Measurements from ENCODE around the gene ALG3.

The ALG3 gene

DNA sequence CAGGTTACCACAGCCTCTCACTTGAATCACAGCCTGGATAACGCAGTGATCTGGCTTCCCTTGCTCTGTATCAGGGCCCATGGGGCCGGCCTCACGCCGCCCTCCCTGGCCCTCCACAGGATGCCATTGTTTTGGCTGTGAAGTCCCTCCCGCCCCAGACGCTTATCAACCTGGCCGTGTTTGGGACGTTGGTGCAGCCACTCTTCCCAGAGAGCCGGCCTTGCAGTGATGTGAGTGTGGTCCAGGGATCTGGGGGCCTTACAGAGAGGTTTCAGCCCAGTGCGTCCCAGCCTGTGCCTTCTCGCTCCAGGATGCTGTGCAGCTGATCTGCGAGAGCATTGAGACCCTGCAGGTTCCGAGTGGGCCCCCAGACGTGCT is 12.7 kb downstream of the ALG3 start:
- no peak overlapping the region for H3K4me3 ChIP-seq (ENCODE audit: severe bottlenecking)
- TF ChIP-seq, protein P1, sequence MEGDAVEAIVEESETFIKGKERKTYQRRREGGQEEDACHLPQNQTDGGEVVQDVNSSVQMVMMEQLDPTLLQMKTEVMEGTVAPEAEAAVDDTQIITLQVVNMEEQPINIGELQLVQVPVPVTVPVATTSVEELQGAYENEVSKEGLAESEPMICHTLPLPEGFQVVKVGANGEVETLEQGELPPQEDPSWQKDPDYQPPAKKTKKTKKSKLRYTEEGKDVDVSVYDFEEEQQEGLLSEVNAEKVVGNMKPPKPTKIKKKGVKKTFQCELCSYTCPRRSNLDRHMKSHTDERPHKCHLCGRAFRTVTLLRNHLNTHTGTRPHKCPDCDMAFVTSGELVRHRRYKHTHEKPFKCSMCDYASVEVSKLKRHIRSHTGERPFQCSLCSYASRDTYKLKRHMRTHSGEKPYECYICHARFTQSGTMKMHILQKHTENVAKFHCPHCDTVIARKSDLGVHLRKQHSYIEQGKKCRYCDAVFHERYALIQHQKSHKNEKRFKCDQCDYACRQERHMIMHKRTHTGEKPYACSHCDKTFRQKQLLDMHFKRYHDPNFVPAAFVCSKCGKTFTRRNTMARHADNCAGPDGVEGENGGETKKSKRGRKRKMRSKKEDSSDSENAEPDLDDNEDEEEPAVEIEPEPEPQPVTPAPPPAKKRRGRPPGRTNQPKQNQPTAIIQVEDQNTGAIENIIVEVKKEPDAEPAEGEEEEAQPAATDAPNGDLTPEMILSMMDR (IDR thresholded peaks at IDR 0.05; ENCODE audit: poor library complexity, severe bottlenecking), result no peak
- H3K9me3 ChIP-seq (ENCODE audit: severe bottlenecking), result no peaks in the 10 kb centered on the region
- DNase-seq (ENCODE audit: low spot score) (no peak), ATAC-seq (ENCODE audit: low read depth) (no peak)
- H3K27me3 ChIP-seq (ENCODE audit: insufficient read depth, poor library complexity, severe bottlenecking), result peaks cover 12% of the 10 kb centered on the region
- H3K27ac ChIP-seq (ENCODE audit: poor library complexity, severe bottlenecking), result no peak overlapping the region
- peaks cover 3% of the 10 kb centered on the region for H3K4me1 ChIP-seq (ENCODE audit: insufficient read depth, poor library complexity, severe bottlenecking)
- no peaks in the 10 kb centered on the region for H3K36me3 ChIP-seq (ENCODE audit: low read depth)

GRCh38 chr3:184235381-184236032 is 13.3 kb downstream of the ALG3 start:
- H3K36me3 ChIP-seq (ENCODE audit: low read depth), result no peaks in the 10 kb centered on the region
- TF ChIP-seq, protein P1 (IDR thresholded peaks at IDR 0.05; ENCODE audit: poor library complexity, severe bottlenecking), result no peak
- peaks cover 14% of the 10 kb centered on the region for H3K27me3 ChIP-seq (ENCODE audit: insufficient read depth, poor library complexity, severe bottlenecking)
- H3K27ac ChIP-seq (ENCODE audit: poor library complexity, severe bottlenecking), result no peak overlapping the region
- DNase-seq (ENCODE audit: low spot score) (no peak), ATAC-seq (ENCODE audit: low read depth) (no peak)
- no peaks in the 10 kb centered on the region for H3K9me3 ChIP-seq (ENCODE audit: severe bottlenecking)
- H3K4me3 ChIP-seq (ENCODE audit: severe bottlenecking), result no peak overlapping the region
- H3K4me1 ChIP-seq (ENCODE audit: insufficient read depth, poor library complexity, severe bottlenecking), result peaks cover 3% of the 10 kb centered on the region

DNA sequence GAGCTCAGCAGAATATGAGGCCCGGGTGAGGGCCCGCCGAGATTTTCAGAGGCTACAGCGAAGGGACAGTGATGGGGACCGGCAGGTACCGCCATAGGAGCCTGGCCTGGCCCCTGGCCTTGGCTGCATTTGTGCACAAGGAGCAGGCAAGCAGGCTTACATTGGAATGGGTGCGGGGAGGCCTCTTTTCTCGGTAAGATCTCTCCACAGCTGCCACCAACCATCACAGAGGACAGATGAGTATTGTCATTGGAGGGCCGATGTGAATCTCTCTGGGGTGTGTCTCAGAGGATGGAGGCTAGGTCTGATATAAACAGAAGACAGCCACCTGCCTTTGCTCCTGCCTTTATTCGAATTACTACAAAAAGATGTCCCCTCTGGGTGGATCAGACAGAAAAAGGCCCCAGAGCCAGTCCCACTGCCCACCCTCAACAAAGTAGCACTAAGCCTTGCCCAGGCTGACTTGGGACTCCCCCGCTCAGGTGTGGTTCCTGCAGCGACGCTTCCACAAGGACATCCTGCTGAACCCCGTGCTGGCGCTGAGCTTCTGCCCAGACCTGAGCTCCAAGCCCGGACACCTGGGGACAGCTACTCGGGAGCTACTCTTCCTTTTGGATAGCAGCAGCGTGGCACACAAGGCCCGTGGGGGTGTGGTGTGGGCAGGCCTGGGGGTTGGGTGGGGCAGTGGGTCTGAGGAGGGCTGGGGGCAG is 13.9 kb downstream of the ALG3 start:
- ATAC-seq (ENCODE audit: low read depth) (no peak), DNase-seq (ENCODE audit: low spot score) (peak; percentile 52)
- Histone ChIP-seq H3K36me3 (ENCODE audit: low read depth) (no peaks in the 10 kb centered on the region), H3K9me3 (ENCODE audit: severe bottlenecking) (no peaks in the 10 kb centered on the region), H3K27ac (ENCODE audit: poor library complexity, severe bottlenecking) (no peak overlapping the region), H3K4me3 (ENCODE audit: severe bottlenecking) (no peak overlapping the region), H3K27me3 (ENCODE audit: insufficient read depth, poor library complexity, severe bottlenecking) (peaks cover 21% of the 10 kb centered on the region), H3K4me1 (ENCODE audit: insufficient read depth, poor library complexity, severe bottlenecking) (peaks cover 3% of the 10 kb centered on the region)
- TF ChIP-seq, protein P1 (IDR thresholded peaks at IDR 0.05; ENCODE audit: poor library complexity, severe bottlenecking), result no peak

DNA sequence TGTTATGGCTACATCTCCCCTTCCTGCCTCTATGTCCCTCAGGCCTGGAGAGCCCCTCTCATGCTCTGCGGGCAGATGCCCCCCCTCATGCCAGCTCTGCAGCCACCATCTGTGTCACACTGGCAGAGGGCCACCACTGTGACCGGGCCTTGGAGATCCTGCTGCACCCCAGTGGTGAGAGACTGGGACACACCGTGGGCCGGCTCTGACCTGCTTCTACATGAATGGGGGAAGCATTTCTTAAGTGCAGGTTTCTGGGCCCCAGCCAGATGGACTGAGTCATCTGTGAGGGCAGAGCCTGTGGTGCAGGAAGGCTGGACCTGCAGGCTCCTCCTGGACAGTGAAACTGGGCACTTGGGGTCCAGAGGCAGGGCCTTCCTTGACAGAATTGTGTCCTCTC is 14.5 kb downstream of the ALG3 start:
- Histone ChIP-seq H3K4me3 (ENCODE audit: severe bottlenecking) (no peak overlapping the region), H3K36me3 (ENCODE audit: low read depth) (no peaks in the 10 kb centered on the region), H3K27me3 (ENCODE audit: insufficient read depth, poor library complexity, severe bottlenecking) (peaks cover 27% of the 10 kb centered on the region), H3K4me1 (ENCODE audit: insufficient read depth, poor library complexity, severe bottlenecking) (peaks cover 3% of the 10 kb centered on the region), H3K9me3 (ENCODE audit: severe bottlenecking) (no peaks in the 10 kb centered on the region), H3K27ac (ENCODE audit: poor library complexity, severe bottlenecking) (no peak overlapping the region)
- TF ChIP-seq, protein P1 (IDR thresholded peaks at IDR 0.05; ENCODE audit: poor library complexity, severe bottlenecking), result peak; percentile 46
- ATAC-seq (ENCODE audit: low read depth) (peak; percentile 85), DNase-seq (ENCODE audit: low spot score) (peak; percentile 92)

Data from RWPE2 (cell line).